MCF 10A (cell line): ENCODE measurements around the gene VPS13C. TPM values are rescaled to one million over a fixed set of nuclear protein-coding genes. Genes with fewer than 3 reads are reported as not detected.
A peak's percentile ranks its signal among the peaks of the same experiment; 100 is the strongest.

ENCODE experiments used
- BruUV-seq: library from RNA; stranded (reverse); fragments of 400-500 nt; replicated peaks from 2 replicates; lab custom pipeline; 2021; lab: Mats Ljungman, UMichigan
- CTCF ChIA-PET: fragments of 300-600 bp; sonication (Branson Sonifier 250); formaldehyde crosslinking; extraction: SDS; loops from one replicate; lab custom pipeline; 2021; ENCODE audit warnings: antibody characterized with exemption, inconsistent platforms; lab: Yijun Ruan, JAX
- POLR2A ChIA-PET: fragments of 300-600, 350-650 bp; sonication (Branson Sonifier 250); formaldehyde crosslinking; extraction: SDS; loops from one replicate; lab custom pipeline; 2020; ENCODE audit warnings: antibody characterized with exemption, inconsistent platforms; lab: Yijun Ruan, JAX
- DNase-seq: peaks from one replicate; pipeline ENCODE4 v3.0.0-alpha.2; 2018; ENCODE audit not compliant: unreplicated experiment
- H3K27ac Mint-ChIP-seq: one replicate; pipeline ENCODE4 v1.8.0; 2022; ENCODE audit warnings: mild to moderate bottlenecking, low read depth, mixed read lengths; ENCODE audit not compliant: unreplicated experiment
- H3K27me3 Mint-ChIP-seq: one replicate; pipeline ENCODE4 v1.8.0; 2022; ENCODE audit warnings: mixed read lengths; ENCODE audit not compliant: insufficient read depth, unreplicated experiment
- H3K36me3 Mint-ChIP-seq: one replicate; pipeline ENCODE4 v1.8.0; 2022; ENCODE audit warnings: mild to moderate bottlenecking, moderate library complexity, mixed read lengths; ENCODE audit not compliant: insufficient read depth, unreplicated experiment
- H3K4me1 Mint-ChIP-seq: one replicate; pipeline ENCODE4 v1.8.0; 2022; ENCODE audit warnings: mixed read lengths; ENCODE audit not compliant: insufficient read depth, unreplicated experiment
- H3K4me3 Mint-ChIP-seq: one replicate; pipeline ENCODE4 v1.8.0; 2022; ENCODE audit warnings: mild to moderate bottlenecking, moderate library complexity, mixed read lengths; ENCODE audit not compliant: unreplicated experiment
- H3K9me3 Mint-ChIP-seq: one replicate; pipeline ENCODE4 v1.8.0; 2022; ENCODE audit warnings: mixed read lengths; ENCODE audit not compliant: unreplicated experiment
- intact Hi-C: fragments of 100-400 bp; cut with micrococcal nuclease; formaldehyde crosslinking; loops from 2 replicates; pipeline ENCODE4 v1.14.1; 2022
- total RNA-seq: library from RNA; stranded (reverse); gene quantifications from 2 replicates; pipeline ENCODE4 v1.2.3, GENCODE V29; 2022
- TF ChIP-seq, protein P1 (sequence below): fragments of 200-600 bp; IDR thresholded peaks from one replicate; pipeline ENCODE4 v1.8.0; 2022; ENCODE audit warnings: antibody characterized with exemption, mild to moderate bottlenecking; ENCODE audit not compliant: unreplicated experiment

Gene VPS13C
- total RNA-seq, 1 experiment from 2014 or later = 47.4 TPM

DNA sequence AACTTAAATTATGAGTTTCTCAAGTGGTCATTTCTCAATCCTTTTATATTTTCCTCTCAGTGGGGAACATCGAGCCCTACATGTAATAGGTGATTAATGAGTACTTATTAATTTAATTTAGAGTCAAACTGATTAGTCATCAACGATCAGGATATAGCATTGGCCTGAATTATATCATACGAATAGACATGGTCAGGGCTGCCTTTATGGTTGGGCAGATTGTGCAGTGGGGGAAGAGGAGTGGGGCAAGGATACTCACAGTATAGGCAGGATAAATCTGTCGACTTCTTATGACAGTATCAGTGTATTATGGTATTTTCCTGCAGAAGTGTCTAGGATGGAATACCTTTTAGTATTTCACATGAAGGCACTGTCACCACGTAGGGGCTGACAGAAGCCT lies 33.6 kb upstream of the VPS13C start:
- Mint-ChIP-seq H3K4me3 (no peak overlapping the region), H3K9me3 (no peaks in the 10 kb centered on the region), H3K27me3 (no peaks in the 10 kb centered on the region), H3K36me3 (no peaks in the 10 kb centered on the region), H3K27ac (no peak overlapping the region), H3K4me1 (peaks cover 7% of the 10 kb centered on the region)
- DNase-seq = no peak
- TF ChIP-seq, protein P1, sequence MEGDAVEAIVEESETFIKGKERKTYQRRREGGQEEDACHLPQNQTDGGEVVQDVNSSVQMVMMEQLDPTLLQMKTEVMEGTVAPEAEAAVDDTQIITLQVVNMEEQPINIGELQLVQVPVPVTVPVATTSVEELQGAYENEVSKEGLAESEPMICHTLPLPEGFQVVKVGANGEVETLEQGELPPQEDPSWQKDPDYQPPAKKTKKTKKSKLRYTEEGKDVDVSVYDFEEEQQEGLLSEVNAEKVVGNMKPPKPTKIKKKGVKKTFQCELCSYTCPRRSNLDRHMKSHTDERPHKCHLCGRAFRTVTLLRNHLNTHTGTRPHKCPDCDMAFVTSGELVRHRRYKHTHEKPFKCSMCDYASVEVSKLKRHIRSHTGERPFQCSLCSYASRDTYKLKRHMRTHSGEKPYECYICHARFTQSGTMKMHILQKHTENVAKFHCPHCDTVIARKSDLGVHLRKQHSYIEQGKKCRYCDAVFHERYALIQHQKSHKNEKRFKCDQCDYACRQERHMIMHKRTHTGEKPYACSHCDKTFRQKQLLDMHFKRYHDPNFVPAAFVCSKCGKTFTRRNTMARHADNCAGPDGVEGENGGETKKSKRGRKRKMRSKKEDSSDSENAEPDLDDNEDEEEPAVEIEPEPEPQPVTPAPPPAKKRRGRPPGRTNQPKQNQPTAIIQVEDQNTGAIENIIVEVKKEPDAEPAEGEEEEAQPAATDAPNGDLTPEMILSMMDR = no peak
- intact Hi-C loops = no loop called here
- POLR2A ChIA-PET = interaction anchor here (1.6 kb wide), 1 partner anchor 18 kb away, joined by 5 read pairs; no protein-coding TSS in a partner anchor
- CTCF ChIA-PET = interaction anchor here (0.7 kb wide), 1 partner anchor 238 kb away, joined by 3 read pairs; no protein-coding TSS in a partner anchor
- no TSS peak for BruUV-seq

DNA sequence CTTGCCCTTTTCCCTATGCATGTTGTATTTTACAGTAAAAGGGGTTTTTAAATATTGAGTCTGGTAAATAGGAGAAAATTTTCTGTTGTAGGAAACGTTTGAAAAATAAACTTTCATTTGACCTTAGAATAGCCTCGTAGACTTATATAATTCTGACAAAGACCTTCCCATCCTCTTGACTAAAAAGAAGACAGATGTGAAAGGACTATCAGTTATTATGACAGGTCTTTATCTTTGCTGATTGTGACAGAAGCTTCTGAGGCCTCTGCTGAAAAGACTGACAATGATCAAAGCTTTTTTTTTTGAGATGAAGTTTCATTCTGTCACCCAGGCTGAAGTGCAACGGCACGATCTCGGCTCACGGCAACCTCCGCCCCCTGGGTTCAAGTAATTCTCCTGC lies 30.7 kb upstream of the VPS13C start:
- no peaks in the 10 kb centered on the region for H3K27me3 Mint-ChIP-seq
- no peak overlapping the region for H3K27ac Mint-ChIP-seq
- no TSS peak for BruUV-seq
- intact Hi-C loops = no loop called here
- H3K36me3 Mint-ChIP-seq = no peaks in the 10 kb centered on the region
- DNase-seq = no peak
- H3K9me3 Mint-ChIP-seq = no peaks in the 10 kb centered on the region
- H3K4me1 Mint-ChIP-seq = peaks cover 19% of the 10 kb centered on the region
- TF ChIP-seq, protein P1 = no peak
- H3K4me3 Mint-ChIP-seq = no peak overlapping the region
- ChIA-PET CTCF (interaction anchor here (0.6 kb wide), 1 partner anchor 1718 kb away, joined by 7 read pairs; no protein-coding TSS in a partner anchor), POLR2A (no interaction called here)

DNA sequence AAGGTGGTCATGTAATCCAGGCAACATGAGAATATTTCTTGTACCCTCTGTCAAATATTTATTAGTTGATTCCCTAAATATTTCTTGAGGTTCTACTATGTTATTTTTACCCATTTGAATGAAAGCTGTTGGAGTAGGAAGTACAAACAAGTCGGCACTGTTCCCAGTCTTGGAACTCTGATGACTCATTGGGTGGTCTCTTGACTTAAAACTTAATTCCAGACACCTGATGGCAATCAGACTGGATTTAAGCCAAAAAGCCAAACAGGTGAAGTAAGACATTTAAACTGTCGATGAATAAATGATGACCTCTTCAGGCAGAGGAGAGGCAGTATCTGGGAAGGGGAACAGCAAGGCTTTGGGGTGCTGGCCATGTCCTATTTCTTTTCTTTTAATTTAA lies 29.4 kb upstream of the VPS13C start:
- no peaks in the 10 kb centered on the region for H3K36me3 Mint-ChIP-seq
- no peaks in the 10 kb centered on the region for H3K27me3 Mint-ChIP-seq
- no peak overlapping the region for H3K4me3 Mint-ChIP-seq
- POLR2A ChIA-PET = no interaction called here
- intact Hi-C loops = no loop called here
- peak; percentile 26 for DNase-seq
- no peaks in the 10 kb centered on the region for H3K9me3 Mint-ChIP-seq
- TF ChIP-seq, protein P1 = no peak
- no TSS peak for BruUV-seq
- CTCF ChIA-PET = no interaction called here
- H3K27ac Mint-ChIP-seq = no peak overlapping the region
- H3K4me1 Mint-ChIP-seq = peaks cover 19% of the 10 kb centered on the region

DNA sequence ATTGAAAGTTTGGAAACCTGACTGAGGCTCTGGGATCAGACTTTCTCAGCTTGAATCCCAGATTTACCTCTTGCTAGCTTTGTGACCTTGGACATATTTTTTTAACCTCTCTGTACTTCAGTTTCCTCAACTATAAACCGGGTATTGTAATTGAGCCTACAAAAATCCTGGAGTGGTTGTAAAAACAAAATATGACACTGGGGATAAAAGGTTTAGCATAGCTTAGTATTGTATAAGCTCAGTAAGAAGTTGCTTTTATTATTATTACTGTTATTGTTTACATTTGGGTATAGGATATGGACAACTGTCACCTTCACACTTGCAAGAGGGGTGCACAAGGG lies 28.1 kb upstream of the VPS13C start:
- Mint-ChIP-seq H3K9me3 (no peaks in the 10 kb centered on the region), H3K36me3 (no peaks in the 10 kb centered on the region), H3K4me1 (peaks cover 19% of the 10 kb centered on the region), H3K27me3 (no peaks in the 10 kb centered on the region), H3K4me3 (no peak overlapping the region), H3K27ac (peak overlapping the region; percentile 46)
- CTCF ChIA-PET = interaction anchor here (0.6 to 1.1 kb wide), 3 partner anchors 10 to 242 kb away, joined by 3 to 4 read pairs (median 3); no protein-coding TSS in a partner anchor
- POLR2A ChIA-PET = interaction anchor here (0.6 to 2.8 kb wide), 7 partner anchors 10 to 209 kb away, joined by 3 to 9 read pairs (median 3); no protein-coding TSS in a partner anchor
- no TSS peak for BruUV-seq
- intact Hi-C loops = no loop called here
- DNase-seq = no peak
- TF ChIP-seq, protein P1 = no peak
